Esophagus muscularis mucosa (tissue), 4 donors: ENCODE data around the gene ENTPD6. TPM values are rescaled to one million over a fixed set of nuclear protein-coding genes. Genes with fewer than 3 reads are reported as not detected.

ENCODE experiments used
- DNase-seq: peaks from one replicate; pipeline ENCODE4 v3.0.0-alpha.2; 2017; ENCODE audit errors: extremely low spot score
- H3K27ac ChIP-seq, 4 donors: fragments of 200-600 bp; sonication (generic); replicated peaks in 1 of 4; 1 replicate in 3 of 4; 2 replicates in 1 of 4; pipeline ENCODE4 v1.5.1; 2016 to 2019; ENCODE audit warnings: mild to moderate bottlenecking in 1 of 4
- H3K27me3 ChIP-seq, 4 donors: fragments of 200-600 bp; sonication (generic); one replicate each; pipeline versions ENCODE4 v1.5.1 to v1.6.0; 2016 to 2019
- H3K36me3 ChIP-seq, 4 donors: fragments of 200-600 bp; sonication (generic); one replicate each; pipeline ENCODE4 v1.5.1; 2016 to 2019
- H3K4me1 ChIP-seq, 4 donors: fragments of 200-600 bp; sonication (generic); one replicate each; pipeline ENCODE4 v1.5.1; 2016 to 2019
- H3K4me3 ChIP-seq, 4 donors: fragments of 200-600 bp; sonication (generic); 1 replicate in 2 of 4; 2 replicates in 2 of 4; pipeline ENCODE4 v1.5.1; 2016 to 2019; ENCODE audit warnings: mild to moderate bottlenecking in 4 of 4, moderate library complexity in 1 of 4
- H3K9me3 ChIP-seq, 4 donors: fragments of 200-600 bp; sonication (generic); 1 replicate in 3 of 4; 2 replicates in 1 of 4; pipeline ENCODE4 v1.5.1; 2016 to 2019
- CTCF ChIP-seq, 3 experiments: fragments of 200-600 bp in 2 of 3; fragments of 450-650 bp in 1 of 3; sonication (generic) in 2 of 3; IDR thresholded peaks; one replicate each; pipeline ENCODE4 v1.5.1; 2017 to 2019; ENCODE audit warnings: antibody characterized with exemption in 3 of 3, mild to moderate bottlenecking in 2 of 3, moderate library complexity in 1 of 3
- EP300 ChIP-seq: sonication (generic); formaldehyde crosslinking; IDR thresholded peaks from one replicate; pipeline ENCODE4 v1.6.1; 2017; ENCODE audit warnings: antibody characterized with exemption
- POLR2A ChIP-seq: fragments of 450-650 bp; IDR thresholded peaks from one replicate; pipeline ENCODE4 v1.6.1; 2017; ENCODE audit warnings: antibody characterized with exemption, moderate library complexity, mild to moderate bottlenecking, low read depth
- POLR2AphosphoS5 ChIP-seq, 2 donors: sonication (generic); formaldehyde crosslinking; IDR thresholded peaks; one replicate each; pipeline ENCODE4 v1.6.1; 2017; ENCODE audit warnings: antibody characterized with exemption in 2 of 2
- WGBS: methylation state at CpG from one replicate; pipeline ENCODE4 v1.1.5; 2018; 5-methylcytosine and 5-hydroxymethylcytosine counted together
- intact Hi-C: fragments of 100-400 bp; cut with DNase I; formaldehyde crosslinking; loops from one replicate; pipeline ENCODE4 v1.15.1; 2023
- total RNA-seq, 4 donors: library from RNA; depleted of rRNA; stranded (reverse); fragments of >200 nt; gene quantifications; one replicate each; pipeline versions ENCODE4 v1.1.0 to v1.2.1, GENCODE V29; 2016

The ENTPD6 gene
- total RNA-seq, 4 donors from 2014 or later = 39.0 to 44.1 (median 43.5) TPM

GRCh38 chr20:25209911-25210310, 14.4 kb downstream of the ENTPD6 start:
- Histone ChIP-seq H3K4me1 (peaks cover 8 to 12% (median 11%) of the 10 kb centered on the region in 4 donors), H3K27ac (no peak overlapping the region), H3K27me3 (no peaks in the 10 kb centered on the region), H3K4me3 (no peak overlapping the region), H3K9me3 (no peaks in the 10 kb centered on the region), H3K36me3 (peaks cover 38 to 64% (median 59%) of the 10 kb centered on the region in 4 donors)
- 96% methylated on average over 12 of the region's 12 CpGs for WGBS
- DNase-seq = no peak
- TF ChIP-seq CTCF (IDR thresholded peaks at IDR 0.05) = no peak
- TF ChIP-seq EP300 = no peak
- no peak for TF ChIP-seq POLR2AphosphoS5 (IDR thresholded peaks at IDR 0.05)
- intact Hi-C loops = no loop called here

GRCh38 chr20:25211273-25211672, 15.8 kb downstream of the ENTPD6 start:
- no peak overlapping the region for H3K27ac ChIP-seq
- no peak for DNase-seq
- H3K4me3 ChIP-seq = no peak overlapping the region
- WGBS = 72% methylated on average over 7 of the region's 7 CpGs
- no peaks in the 10 kb centered on the region for H3K27me3 ChIP-seq
- no peak for TF ChIP-seq POLR2AphosphoS5 (IDR thresholded peaks at IDR 0.05)
- TF ChIP-seq CTCF (IDR thresholded peaks at IDR 0.05) = no peak
- TF ChIP-seq POLR2A = no peak
- no peak for TF ChIP-seq EP300
- peaks cover 0 to 4% (median 0%) of the 10 kb centered on the region in 4 donors for H3K4me1 ChIP-seq
- H3K9me3 ChIP-seq = no peaks in the 10 kb centered on the region
- H3K36me3 ChIP-seq = peaks cover 51 to 78% (median 72%) of the 10 kb centered on the region in 4 donors
- intact Hi-C loops = no loop called here

GRCh38 chr20:25212242-25212641, 16.7 kb downstream of the ENTPD6 start:
- peaks cover 58 to 83% (median 76%) of the 10 kb centered on the region in 4 donors for H3K36me3 ChIP-seq
- H3K27me3 ChIP-seq = no peaks in the 10 kb centered on the region
- H3K27ac ChIP-seq = no peak overlapping the region
- H3K4me1 ChIP-seq = peaks cover 0 to 9% (median 3%) of the 10 kb centered on the region in 4 donors
- no peak for DNase-seq
- H3K4me3 ChIP-seq = no peak overlapping the region
- WGBS = 70% methylated on average over 4 of the region's 5 CpGs
- intact Hi-C loops = no loop called here
- TF ChIP-seq POLR2AphosphoS5 (IDR thresholded peaks at IDR 0.05) (no peak), EP300 (no peak), CTCF (IDR thresholded peaks at IDR 0.05) (no peak), POLR2A (no peak)
- H3K9me3 ChIP-seq = no peaks in the 10 kb centered on the region

GRCh38 chr20:25213566-25214425, 18.3 kb downstream of the ENTPD6 start:
- no peak for TF ChIP-seq EP300
- no peak for TF ChIP-seq POLR2A
- TF ChIP-seq CTCF (IDR thresholded peaks at IDR 0.05) = no peak
- TF ChIP-seq POLR2AphosphoS5 (IDR thresholded peaks at IDR 0.05) = no peak
- no peaks in the 10 kb centered on the region for H3K9me3 ChIP-seq
- 90% methylated on average over 18 of the region's 21 CpGs for WGBS
- no peaks in the 10 kb centered on the region for H3K27me3 ChIP-seq
- H3K4me1 ChIP-seq = peaks cover 0 to 14% (median 3%) of the 10 kb centered on the region in 4 donors
- H3K4me3 ChIP-seq = no peak overlapping the region
- intact Hi-C loops = no loop called here
- DNase-seq = no peak
- peaks cover 73 to 93% (median 87%) of the 10 kb centered on the region in 4 donors for H3K36me3 ChIP-seq
- no peak overlapping the region for H3K27ac ChIP-seq
